Measurements from ENCODE around the gene CCDC106.
A peak's percentile ranks its signal among the peaks of the same experiment; 100 is the strongest.

Gene CCDC106

DNA sequence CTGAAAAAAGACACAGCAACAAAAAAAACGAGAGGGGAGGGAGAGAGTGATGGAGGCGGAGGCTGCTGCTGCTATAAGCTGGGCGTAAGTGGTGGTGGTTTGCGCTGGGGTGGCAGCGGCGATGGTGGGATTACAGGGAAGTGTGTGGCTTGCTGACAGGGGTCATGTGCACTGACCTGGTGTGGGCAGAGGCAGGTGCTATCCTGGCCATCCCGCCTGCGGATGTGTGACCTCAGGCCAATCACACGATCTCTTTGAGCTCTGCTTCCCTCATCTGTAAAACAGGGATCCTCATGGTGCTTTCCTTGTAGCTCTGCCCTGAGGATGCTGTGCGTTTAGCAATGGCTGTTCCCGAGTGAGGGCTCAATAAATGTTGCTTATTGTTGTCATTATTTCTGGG, 10.5 kb upstream of the CCDC106 start:
- DNase-seq, result no peak

DNA sequence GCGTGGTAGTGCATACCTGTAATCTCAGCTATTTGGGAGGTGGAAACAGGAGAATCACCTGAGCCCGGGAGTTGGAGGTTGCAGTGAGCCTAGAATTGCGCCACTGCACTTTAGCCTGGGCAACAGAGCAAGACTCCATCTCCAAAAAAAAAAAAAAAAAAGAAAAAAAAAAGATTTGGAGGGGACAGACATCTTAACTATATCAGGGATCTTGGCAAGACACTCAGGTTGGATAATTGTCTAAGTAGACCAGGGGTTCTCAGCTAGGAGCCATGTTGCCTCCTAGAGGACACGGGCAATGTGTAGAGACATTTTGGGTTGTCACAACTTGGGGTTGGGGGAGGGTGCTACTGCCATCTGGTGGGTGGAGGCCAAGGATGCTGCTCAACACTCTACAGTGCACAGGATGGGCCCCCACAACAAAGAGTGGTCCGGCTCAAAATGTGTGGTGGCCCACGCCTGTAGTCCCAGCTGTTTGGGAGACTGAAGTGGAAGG, 9.1 kb upstream of the CCDC106 start:
- peak; percentile 40 for DNase-seq

DNA sequence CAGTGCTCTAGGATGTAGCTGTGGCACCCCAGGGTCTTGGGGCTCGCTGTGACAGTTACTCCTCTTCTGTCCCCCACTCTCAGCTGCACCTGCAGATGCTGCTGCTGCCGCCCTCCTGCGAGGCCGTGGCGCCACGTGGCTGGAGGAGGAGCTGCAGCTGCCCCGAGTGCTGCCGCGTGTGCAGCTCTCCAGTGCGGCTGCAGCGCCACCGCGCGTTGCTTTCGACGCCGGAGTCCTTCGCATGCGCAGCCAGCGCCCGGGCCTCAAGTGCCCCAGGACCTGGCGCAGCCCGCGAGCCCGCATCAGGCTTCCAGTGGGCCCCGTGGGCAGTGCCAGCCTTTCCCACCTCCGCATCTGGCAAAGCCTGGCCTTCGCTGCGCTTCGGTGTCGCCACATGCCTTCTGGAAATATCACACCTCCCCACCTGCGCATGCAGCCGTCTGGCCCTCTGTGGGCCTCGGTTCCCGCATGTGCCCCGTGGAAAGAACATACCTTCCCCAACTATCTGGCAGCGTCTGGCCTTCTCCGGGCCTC, 7.9 kb upstream of the CCDC106 start:
- peak; percentile 75 for DNase-seq

DNA sequence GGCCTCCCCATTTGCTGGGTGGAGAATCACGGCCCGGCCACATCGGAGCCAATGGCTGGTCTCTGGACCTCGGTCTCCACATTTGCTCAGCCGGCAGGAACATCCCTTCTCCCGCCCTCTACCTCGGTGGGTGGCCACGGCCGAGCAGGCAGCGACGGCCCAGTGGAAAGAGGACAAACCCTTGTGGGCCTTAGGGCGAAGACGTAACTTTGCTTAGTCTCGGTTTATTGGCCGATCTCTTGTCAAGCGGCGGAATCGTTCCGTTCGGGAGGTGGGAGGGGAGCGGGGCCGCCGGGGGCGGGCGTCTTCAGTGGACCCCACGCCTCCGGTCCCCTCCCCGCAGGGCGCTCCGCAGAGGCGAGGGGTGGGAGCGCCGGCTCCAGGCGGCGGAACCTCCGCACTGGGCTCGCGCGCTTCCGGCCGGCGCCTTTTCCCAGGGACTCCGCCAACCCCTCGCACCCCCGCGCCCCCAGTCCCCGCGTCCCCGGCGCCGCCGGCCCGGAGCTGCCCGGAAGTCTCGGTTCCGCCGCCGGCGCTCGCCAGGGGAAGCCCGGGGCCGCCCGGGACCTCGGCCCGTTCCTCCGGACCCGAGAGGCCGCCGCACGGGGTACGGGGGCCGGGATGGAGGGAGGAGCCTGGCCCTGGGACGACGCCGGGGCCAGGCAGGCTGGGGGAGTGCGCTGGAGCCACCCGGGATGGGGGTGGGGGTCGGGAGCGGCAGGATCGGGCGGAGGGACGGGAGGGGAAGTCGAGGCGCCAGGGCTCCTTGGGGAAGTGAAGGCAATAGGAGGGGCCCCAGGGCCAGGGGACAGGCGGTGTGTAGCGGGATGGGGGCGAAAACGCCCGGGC, 7.2 kb upstream of the CCDC106 start, which contains the start of gene ZNF580:
ZNF580 (plus strand) TSS at position 426 of the 849 bp plus-strand sequence. CDS start 1,507 bp downstream, outside the sequence.
- DNase-seq, result peak; percentile 84

DNA sequence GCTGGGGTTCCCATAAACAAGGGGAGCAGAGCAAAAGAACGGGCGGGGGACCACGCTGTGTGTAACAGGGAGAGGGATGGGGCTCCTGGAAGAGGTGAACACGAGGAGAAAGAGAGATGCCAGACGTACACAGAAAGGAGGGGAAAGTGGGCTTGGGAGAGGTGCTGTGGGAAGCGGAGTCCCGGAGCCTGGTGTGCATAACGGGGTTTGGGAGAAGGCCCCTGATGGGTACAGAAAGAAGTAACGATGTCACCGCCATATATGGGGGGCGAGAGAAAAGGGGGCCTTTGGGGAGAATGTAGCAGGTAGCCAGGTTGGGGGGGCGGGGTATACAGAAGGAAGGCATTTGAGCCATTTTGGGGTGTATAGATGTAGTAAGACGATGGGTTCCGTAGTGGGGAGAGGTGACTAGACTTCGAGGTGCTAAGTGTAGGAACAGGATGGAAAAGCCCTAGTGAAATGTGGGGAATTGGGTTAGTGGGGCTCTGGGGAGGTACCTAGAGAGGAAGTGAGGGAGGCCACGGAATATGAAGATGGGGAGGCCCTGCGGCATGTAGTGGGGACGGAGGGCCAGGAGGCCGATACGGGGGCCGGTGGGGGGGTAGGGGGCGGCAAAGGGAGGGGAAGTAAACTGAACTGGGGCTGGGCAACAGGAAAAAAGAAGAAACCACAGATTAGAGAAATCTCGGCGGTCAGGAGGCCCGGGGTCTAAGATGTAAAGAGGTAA, 6.4 kb upstream of the CCDC106 start:
- DNase-seq, result peak; percentile 18

DNA sequence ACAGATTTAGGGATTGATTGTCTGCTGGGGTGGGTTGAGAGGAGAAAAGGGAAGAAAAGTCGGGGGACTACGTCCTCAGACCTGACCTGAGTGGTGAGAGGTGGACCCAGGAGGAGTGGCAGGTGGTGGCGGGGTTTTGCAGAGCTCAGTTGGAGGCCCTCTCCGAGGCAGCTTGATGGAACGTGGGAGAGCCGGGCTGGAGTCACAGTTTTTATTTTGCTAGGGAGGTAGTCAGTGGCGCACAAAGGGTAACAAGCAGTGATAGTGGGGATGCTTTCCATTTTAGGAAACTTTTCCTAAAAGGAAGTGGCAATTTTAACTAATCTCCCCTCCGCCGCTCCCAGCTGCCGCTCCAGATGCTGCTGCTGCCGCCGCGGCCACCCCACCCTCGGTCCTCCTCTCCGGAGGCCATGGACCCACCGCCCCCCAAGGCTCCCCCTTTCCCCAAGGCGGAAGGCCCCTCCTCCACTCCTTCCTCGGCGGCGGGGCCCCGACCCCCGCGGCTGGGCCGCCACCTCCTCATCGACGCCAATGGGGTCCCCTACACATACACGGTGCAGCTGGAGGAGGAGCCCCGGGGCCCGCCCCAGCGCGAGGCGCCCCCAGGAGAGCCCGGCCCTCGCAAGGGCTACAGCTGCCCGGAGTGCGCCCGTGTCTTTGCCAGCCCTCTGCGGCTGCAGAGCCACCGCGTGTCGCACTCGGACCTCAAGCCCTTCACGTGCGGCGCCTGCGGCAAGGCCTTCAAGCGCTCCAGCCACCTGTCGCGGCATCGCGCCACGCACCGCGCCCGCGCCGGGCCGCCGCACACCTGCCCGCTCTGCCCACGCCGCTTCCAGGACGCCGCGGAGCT, 5.6 kb upstream of the CCDC106 start:
- no peak for DNase-seq

DNA sequence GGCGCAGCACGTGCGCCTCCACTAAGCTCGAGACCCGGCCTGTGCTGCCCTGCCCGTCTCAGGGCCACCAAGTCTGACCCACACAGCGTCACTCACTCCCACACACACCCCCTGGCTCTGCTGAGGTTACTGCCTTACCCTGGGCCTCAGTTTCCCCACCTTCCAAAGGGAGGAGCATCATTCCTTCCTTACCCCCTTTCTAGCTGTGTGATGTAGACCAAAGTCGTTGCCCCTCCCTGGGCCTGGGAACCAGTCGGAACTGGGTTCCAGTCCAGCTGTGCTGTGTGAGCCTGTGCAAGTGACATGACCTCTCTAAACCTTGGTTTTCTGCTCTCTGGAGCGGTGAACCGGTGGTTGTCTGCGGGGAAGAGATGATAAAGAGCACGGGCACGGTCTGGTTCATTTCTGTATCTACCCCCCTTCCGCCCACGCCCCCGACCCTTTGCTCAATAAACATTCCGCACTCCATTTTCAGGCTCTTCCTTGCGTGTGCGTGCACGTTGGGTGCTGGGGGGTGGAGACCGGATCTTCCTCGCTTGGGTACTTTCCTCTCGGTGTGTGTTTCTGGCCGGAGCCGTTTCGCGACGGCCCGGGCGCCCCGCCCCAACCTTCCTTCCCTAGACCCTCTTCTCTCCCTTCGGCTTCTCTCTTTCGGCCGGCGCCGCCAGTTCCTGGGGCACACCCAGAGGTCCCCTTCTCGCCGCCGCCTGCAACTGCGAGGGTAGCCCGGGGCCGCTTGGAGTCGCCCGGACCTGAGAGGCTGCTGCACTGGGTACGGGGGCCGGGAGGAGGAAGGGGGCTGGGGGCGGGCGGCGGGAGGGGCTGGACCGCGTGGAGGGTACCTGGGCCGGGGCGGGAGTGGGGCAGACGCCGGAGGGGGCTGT, 4.8 kb upstream of the CCDC106 start, which contains the start of gene ZNF581:
ZNF581 (plus strand) TSS at position 647 of the 884 bp plus-strand sequence. CDS start 923 bp downstream, outside the sequence.
- peak; percentile 70 for DNase-seq

DNA sequence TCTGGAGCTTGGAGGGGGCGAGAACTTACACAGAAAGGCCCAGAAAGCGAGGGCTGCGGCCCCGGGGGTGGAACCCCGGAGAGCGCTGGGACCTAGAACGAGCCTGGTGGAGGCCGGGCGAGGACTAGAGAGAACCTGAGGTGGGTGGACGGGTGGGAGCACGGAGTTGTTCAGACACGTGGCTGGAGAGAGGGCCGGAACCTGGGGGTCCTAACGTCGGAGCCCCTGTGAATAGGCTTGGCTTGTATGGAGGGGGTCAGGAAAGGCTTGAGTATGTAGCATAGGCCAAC, 4.2 kb upstream of the CCDC106 start:
- no peak for DNase-seq

DNA sequence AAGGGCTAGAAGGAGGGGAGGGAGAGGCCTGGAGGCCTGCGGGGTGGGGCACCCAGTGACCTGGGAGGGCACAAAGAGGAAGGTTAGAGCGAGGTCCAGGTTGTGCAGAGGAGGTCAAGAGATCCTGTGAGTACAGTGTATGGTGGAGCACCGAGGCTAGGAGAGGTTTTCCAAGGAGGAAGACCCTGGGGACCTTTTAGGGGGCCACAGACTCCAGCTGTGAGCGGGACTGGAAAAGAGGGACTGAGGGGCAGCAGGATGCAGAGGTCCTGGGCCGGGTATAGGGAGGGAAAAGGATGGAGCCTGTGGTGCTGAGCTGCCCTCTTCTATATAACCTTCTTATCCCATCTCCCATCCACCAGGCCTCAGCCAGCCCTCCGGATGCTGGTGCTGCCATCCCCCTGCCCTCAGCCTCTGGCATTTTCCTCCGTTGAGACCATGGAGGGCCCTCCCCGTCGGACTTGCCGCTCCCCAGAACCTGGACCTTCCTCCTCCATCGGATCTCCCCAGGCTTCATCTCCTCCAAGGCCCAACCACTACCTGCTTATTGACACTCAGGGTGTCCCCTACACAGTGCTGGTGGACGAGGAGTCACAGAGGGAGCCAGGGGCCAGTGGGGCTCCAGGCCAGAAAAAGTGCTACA, 3.7 kb upstream of the CCDC106 start:
- no peak for DNase-seq

DNA sequence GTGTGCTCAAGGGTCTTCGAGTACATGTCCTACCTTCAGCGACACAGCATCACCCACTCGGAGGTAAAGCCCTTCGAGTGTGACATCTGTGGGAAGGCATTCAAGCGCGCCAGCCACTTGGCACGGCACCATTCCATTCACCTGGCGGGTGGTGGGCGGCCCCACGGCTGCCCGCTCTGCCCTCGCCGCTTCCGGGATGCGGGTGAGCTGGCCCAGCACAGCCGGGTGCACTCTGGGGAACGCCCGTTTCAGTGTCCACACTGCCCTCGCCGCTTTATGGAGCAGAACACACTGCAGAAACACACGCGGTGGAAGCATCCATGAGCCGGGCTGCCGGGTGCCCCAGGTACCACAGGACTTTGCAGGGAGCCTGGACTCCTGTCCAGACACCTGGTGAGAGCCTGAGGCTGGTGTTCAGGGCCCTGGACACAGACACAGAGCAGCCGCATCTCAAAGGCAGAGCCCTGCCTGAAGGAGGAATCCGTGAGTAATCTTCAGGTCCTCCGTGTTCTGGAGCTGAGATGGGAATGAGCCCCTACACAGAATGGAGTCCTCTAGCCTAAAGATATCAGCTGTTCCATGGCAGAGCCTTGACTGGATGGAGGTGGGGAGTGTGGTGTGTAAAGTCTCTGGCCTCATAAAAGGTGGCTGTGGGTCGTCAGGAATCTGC, 3.0 kb upstream of the CCDC106 start:
- no peak for DNase-seq

DNA sequence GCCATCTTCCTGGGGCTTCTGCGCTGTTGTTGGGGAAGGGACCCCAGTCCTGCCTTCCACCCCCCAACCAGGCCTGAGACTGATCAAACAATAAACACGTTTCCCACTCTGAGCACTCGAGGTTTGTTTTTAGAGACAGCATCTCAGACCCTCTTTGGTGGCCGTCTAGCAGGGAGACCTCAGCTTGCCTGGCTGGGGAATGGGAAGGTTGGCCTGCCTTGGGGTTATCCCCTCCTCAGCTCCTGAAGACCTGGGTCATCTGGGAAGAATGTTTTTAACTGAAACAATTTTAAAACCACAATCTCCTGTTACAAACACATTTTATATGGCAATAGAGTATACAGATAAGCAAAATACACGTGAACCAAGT, 2.5 kb upstream of the CCDC106 start:
- no peak for DNase-seq

DNA sequence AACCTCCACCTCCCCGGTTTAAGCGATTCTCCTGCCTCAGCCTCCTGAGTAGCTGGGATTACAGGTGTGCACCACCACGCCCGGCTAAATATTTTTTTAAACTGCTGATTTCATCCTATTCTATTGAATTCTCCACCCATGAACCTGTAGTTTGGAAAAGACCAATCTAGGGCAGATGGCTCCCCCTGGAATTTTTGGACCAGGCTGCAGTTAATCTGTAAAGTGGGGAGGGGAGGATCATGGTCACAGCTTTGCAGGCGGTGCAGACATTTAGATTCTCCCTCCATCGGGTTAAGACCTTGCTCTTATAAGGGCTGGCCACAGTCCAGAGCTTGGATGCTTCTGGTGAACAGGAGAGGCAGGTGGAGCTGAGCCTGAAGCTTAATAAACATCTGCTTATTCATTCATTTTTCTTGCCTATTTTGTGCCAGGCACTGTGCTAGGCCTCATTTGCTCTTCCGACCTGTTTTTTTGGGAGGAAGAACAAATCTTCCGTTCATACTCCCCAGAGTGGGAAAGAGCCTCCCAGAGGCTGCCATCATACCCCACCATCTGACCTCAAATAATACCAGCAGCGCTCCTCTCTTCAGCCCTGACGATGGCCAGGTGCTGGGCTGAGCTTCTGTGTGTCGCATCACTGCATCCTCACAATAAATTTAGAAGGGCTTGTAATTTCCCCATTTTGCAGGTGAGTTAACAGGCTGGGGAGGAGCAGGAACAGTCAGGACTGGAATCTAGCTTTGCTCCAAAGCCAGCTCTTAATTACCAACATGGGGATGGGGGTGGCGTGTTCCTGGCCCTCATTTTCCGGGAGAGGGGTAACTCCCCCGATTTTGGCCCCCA, 902 bp upstream of the CCDC106 start:
- DNase-seq, result no peak

DNA sequence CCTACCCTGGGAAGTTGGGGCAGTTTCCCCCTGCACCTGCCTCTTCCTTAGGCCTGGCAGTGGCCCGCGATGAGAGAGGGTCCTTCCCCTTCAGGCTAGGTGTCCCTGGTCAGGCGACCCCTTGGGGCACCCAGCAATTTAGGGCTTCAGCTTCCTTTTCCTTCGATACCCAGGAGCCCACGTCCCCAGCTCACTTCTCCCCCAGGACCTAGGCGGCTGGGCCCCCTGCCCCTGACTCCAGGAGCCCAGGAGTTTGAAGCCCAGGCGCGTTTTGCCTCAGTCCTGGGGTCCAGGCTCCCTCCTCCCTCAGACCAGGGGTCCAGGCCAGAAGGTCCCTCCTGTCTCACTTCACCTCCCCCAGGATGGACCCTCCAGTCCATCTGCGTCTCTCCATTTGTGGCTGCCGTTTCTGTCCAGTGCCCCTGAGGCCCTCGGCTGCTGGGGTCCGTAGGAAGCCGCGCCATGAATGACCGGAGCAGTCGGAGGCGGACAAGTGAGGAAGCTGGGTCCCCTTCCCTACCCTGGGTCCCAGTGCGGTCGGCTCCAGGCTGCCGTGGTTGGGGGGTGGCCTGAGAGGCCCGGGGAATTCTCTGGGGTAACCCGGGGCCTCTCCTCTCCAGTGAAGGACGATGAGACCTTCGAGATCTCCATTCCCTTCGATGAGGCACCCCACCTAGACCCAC, 714 bp downstream of the CCDC106 start:
- no peak for DNase-seq

DNA sequence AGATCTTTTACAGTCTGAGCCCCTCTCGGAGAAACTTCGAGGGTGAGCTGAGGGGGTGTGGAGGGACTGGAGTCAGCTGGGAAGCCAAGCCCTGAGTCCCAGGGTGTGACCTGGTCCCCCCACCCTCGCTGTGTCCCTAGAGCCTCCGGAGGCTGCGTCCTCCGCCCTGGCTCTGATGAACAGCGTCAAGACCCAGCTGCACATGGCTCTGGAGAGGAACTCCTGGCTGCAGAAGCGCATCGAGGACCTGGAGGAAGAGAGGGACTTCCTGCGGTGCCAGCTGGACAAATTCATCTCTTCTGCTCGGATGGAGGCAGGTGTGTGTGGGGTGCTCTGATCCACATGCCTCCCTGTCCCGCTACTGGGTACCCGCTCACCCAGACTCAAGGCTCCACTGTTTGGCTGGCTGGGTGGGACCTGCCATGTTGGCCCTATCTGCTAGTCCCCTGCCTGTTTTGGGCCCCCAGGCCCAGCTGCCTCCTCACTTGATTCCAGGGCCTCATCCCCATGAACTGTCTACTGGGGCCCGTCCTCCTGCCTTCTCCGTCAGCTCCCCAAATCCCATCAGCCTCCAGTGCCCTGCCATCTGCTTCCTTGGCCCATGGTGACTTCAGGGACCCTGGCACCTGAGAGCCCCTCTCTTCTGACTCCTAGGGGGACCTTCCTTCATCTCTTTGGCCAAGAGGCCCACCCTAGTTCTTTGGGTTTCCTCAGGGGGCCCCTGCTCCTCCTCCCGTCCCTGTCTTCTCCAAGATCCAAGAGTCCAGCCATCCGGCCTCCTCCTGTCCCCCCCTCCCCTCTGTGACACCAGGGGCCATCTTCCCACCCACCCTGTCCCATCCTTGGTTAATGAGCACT, 1.5 kb downstream of the CCDC106 start:
- no peak for DNase-seq

DNA sequence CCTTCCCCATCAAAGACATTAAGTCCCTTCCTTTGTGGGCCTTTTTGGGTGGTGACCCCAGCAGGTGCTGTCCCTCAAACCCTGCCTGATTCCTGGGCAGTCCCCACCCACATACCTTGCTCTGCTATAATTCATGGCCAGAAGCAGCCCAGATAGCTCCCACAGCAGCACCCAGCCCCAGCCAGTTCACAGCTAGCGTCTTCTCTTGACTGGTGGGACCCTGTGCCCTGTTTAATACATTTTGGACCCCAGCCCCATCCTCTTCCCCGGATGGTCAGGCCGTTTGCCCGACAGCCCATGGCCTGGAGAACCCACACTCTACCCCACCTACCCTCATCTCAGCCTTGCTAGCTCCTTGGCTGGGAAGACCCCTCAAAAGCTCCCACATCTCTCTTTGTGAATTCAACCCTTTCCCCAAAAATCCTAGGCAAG, 2.1 kb downstream of the CCDC106 start:
- DNase-seq, result no peak

DNA sequence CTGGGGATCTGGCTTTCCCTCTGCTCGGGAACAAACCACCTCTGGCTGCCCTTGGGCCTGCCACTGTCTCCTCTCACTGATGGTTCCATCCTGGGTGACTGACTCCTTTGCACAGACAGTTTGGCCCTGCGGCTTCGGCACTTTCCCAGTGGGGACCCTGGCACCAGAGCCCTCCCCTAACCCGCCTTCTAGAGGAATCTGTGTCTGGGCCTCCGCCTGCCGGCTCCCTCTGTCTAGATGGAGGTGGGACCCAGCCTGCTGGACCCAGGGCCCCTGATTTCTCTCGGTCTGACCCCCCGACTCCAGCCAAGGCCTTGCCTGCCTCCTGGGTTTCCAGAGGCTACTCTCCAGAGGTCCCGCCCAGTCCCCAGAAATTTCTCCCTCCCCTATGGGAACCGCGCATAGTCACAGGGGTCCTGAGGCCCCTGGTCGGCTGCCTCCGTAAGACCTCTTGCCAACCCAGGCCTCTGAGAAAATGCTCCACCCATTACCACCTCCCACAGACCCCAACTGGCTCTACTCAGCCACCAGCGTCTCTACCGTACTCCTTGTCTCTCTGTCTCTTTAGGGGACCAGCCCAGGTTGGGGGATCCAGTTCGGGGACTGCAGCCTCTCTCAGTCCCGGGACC, 2.7 kb downstream of the CCDC106 start:
- DNase-seq, result no peak

DNA sequence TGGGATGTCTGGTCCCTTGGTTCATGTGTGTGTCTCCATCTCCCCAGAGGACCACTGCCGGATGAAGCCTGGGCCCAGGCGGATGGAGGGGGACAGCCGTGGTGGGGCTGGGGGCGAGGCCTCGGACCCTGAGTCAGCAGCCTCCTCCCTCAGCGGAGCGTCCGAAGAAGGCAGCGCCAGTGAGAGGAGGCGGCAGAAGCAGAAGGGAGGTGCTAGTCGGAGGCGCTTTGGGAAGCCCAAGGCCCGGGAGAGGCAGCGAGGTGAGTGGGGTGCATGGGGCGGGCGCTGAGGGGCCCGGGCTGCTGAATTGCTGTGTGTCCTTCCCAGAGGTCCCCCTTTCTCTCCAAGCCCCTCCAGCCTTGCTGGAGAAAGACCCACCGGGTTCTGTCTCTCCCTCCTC, 3.2 kb downstream of the CCDC106 start:
- DNase-seq, result no peak
